Medulla oblongata (tissue), 1 donor: ENCODE measurements around the gene POU3F1.

ENCODE experiments used
- DNase-seq: peaks from one replicate; pipeline ENCODE4 v3.0.0-alpha.2; 2015; ENCODE audit errors: extremely low spot score

The POU3F1 gene

DNA sequence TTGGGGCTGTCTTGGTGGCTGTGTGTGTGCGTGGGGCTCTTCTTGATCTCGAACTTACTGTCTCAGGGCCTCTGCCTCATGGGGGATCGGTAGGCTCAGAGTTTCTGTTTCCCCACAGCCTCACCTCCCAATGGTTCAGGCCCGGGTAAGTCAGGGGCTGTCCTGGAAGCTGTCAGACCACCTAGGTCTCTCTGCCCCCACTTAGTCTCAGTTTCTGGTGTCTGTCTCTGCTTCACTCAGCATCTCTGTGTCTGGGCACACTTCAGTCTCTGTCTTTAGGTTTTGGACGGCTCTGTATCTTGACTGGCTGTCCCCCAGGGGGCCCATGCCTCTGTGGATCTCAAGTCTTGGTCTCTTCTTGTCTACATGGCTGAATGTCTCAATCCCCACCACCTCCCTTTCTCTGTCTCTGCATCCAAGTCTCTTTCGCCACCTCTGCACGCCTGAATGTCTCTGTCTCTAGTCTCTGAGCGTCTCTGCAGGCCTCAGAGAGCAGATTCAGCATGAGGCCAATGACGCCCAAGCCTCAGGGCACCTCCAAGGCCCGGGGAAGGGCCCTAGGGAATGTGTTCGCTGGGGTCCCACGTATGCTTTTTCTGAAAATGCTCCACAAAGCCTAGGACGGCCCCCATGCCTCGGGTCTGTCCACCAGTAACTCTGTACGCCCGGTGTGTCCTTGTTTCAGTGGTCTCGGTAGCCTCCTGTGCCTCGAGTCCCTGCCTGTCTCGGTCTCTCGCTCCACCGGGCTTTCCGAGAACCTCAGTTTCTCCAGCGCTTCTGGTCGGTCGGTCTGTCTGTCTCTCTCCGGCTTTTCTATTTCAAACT lies 42.1 kb downstream of the POU3F1 start:
- DNase-seq, result peak; percentile 21

DNA sequence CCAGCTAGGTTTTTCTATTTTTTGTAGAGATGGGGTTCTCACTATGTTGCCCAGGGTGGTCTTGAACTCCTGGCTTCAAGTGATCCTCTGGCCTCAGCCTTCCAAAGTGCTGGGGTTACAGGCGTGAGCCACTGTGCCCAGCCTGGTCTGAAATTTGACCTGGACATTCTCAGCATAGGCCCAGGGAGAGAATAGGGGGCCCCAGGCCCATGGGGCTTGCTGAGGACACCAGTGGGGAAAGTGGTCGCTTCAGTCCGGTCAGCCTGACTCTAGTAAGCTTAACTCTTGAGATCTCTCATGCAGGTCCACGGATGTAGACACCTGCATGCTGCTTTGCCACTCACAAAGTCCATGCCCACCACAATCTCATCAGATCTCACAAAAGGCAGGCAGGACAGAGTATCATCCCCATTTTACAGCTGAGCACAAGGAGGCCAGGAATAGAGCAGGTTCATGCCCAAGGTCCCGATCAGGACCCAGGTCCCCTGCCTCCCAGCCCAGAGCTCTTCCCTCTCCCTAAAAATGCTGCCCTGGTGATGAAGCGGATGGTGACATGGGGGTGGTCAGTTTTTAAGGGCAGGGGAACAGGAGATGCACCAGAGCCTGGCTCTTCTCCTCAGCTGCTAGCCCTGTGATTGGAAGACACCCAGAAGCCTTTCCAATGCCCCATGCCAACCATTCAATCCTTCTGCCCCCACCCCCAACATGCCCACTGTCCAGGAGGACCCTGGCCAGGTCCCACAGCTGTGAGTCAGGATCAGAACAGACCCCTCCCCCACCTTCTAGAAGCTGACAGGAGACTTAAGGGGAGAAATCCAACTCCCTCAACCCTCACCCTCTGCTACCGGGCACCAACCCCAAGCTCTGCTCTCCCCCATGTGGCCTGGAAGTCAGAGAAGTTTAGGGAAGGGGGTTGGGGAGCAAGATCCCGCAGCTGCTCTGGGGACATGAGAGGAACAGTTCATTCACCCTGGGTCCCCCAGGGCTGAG lies 43.0 kb downstream of the POU3F1 start:
- DNase-seq, result peak; percentile 81

DNA sequence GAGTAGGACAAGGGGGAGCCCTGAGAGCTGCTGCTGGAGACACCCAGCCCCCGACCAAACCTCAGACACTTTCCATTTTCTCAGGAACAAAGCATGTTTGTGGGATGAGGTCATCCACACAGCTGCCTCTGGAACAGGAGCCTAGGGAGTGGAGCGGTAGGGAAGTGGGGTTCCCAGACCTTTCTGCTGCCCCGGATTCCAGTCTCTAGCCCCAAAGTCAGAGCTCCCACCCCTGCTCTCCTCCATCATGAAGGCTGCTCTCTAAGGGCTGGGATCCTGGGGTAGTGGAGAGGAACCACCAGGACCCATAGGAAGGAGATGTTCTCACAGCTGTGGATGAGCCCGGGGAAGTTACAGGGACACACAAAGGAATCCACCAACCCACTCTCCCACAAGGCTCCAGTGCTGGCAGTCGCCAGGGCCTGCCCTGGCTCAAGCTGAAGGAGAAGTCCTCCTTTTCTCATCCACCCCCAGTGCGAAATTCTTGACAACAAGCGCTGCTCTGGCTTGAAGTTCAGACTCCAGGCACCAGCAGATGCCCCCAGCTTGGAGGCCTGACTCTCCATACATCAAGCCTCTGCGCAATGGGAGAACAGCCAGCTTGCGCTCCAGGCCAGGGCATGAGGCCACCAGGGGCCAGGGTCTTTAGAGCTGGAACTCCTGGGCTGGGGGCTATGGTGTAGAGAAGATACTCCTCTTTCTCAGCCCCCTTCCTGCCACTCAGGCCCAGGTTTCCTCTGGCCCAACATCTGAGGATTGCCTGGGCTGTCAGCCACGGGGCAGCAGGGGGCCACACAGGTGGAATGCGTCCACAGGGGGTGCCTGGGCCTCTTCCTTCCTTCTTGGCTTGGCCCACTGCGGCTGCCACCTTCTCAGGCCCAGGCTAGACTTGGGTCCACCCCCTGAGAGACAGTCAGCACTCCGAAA lies 45.8 kb downstream of the POU3F1 start:
- peak; percentile 28 for DNase-seq

DNA sequence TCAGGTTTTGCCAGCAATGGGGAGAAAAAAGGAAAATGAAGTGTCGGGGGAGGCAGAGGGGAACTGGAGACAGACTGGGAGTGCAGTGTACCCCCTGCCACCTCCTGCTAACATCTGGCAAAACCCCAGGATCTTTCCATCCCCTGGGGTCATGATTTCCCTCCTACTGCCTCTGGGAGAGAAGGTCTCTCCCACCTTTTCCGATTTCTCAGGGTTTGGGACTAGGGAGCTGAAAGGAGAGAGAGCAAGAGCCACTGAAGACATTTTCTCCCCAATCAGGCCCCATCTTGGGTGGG lies 46.4 kb downstream of the POU3F1 start:
- no peak for DNase-seq

GRCh38 chr1:37999430-38000232 lies 47.0 kb downstream of the POU3F1 start:
- DNase-seq, result peak; percentile 27

- no peak for DNase-seq
These were observed 47.6 kb downstream of the POU3F1 start for GRCh38 chr1:37998913-37999429.

DNA sequence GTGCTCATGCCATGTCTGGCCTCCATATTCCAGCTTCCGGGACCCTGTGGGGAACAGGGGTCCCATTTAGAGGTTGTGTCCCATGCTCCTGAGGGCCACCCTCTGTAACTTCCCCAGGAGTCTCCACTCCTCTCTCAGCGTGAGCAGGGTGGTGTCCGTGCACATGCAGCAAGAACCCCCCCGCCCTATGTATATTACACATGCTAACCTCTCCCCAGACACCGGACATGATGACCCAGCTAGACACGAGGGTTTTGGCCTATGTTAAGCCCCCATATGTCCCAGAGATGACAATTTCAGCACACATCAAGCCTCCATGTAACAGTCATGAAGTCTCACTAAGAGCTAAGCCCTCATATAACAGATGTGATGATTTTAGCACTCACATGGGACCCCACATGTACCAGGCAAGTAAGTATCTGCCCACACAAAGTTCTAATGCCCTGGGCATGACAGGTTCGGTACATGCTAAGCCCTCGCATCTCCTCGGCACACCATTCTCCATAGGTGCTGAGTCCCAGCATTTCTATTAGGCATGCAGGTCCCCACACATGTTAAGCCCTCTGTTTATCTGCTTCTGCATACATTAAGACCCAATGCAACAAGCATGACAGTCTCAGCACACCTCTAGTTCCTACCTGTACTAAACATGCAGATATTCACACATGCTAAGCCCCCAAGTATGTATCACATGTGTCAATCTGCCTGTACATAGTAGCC lies 48.3 kb downstream of the POU3F1 start:
- no peak for DNase-seq

DNA sequence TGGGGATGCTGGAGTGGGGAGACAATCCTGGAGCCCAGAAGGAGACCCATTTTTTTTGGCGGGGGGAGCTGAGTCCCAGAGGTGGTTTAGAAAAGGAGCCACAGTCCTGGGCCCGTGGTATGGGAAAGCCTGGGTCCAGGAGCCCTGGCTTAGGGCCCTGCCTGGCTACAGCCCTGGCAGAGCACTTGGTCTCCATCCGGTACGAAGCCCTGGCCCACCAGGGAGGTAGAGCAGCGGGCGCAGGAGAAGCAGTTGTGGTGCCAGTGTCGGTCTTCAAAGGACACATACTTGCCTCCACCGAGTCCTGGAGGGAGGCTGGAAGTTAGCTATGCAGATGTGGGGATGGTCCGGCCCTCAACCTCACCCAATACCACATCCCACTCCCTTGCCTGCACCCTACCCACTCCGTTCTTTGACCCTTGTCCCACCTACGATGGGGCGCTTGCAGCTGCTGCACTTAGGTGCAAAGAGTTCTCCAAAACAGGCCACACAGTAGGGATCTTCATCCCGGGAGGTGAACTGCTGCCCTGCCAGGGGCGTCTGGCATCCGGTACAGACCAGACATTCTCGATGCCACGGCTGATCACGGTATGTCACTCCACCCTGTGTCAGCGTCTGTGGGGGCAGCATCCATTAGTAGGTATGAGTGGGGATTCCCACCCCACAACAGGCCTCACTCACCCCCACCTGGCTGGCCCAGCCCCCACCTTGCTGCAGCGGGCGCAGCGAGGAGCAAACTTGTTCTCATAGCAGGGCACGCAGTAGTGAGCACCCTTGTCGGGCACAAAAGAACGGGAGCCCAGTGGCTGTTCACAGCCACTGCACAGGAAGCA lies 49.1 kb downstream of the POU3F1 start:
- no peak for DNase-seq

GRCh38 chr1:37995751-37996345 lies 50.7 kb downstream of the POU3F1 start:
- no peak for DNase-seq

GRCh38 chr1:37994886-37995566 lies 51.6 kb downstream of the POU3F1 start:
- no peak for DNase-seq
